Measurements from ENCODE around the gene ZSWIM8. TPM values are rescaled to one million over a fixed set of nuclear protein-coding genes. Genes with fewer than 3 reads are reported as not detected.
"Not testable (repeated sequence)": the region's sequence is repeated elsewhere in the genome, so short reads cannot be mapped to it uniquely, and the experiment has no call there.

The ZSWIM8 gene
- total and polyA plus RNA-seq, 8 donors = 43.4 to 325 (median 79.6) TPM

DNA sequence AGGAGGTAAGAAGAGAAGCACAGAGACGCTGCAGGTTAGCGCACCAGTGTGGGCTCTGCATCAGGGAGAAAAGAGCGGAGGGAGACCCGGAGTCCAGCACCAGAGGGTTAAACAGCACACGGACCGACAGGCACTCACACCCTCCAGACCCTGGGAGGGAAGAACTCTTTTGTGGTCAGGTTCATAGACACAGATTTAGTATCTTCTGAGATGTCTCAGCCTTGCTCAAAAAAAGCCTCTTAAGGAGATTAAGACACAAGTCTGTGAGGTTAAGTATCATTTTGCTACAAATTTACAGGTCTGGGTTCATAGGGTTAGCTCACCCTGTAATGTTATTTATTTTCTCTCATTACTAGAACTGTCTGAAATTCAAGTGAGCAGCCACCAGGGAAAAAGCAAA, 42.8 kb downstream of the ZSWIM8 start:
- no peak overlapping the region for H3K4me3 ChIP-seq
- H3K4me1 ChIP-seq = no peaks in the 10 kb centered on the region
- 89 to 96% (median 94%) methylated on average over 6 of the region's 6 CpGs for WGBS, 5 donors
- TF ChIP-seq, protein P1, sequence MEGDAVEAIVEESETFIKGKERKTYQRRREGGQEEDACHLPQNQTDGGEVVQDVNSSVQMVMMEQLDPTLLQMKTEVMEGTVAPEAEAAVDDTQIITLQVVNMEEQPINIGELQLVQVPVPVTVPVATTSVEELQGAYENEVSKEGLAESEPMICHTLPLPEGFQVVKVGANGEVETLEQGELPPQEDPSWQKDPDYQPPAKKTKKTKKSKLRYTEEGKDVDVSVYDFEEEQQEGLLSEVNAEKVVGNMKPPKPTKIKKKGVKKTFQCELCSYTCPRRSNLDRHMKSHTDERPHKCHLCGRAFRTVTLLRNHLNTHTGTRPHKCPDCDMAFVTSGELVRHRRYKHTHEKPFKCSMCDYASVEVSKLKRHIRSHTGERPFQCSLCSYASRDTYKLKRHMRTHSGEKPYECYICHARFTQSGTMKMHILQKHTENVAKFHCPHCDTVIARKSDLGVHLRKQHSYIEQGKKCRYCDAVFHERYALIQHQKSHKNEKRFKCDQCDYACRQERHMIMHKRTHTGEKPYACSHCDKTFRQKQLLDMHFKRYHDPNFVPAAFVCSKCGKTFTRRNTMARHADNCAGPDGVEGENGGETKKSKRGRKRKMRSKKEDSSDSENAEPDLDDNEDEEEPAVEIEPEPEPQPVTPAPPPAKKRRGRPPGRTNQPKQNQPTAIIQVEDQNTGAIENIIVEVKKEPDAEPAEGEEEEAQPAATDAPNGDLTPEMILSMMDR (IDR thresholded peaks at IDR 0.05) = no peak
- TF ChIP-seq POLR2AphosphoS5 (IDR thresholded peaks at IDR 0.05) = no peak
- no peak for TF ChIP-seq POLR2A (IDR thresholded peaks at IDR 0.05)
- TF ChIP-seq EP300 (IDR thresholded peaks at IDR 0.05) = no peak
- H3K36me3 ChIP-seq = peaks cover 29 to 82% (median 64%) of the 10 kb centered on the region in 4 donors
- no peaks in the 10 kb centered on the region for H3K9me3 ChIP-seq
- no peak for DNase-seq
- H3K27ac ChIP-seq = no peak overlapping the region
- H3K27me3 ChIP-seq = no peaks in the 10 kb centered on the region
- intact Hi-C loops (cut with DNase I; ENCODE audit: low total_unique reads) = no loop called here

DNA sequence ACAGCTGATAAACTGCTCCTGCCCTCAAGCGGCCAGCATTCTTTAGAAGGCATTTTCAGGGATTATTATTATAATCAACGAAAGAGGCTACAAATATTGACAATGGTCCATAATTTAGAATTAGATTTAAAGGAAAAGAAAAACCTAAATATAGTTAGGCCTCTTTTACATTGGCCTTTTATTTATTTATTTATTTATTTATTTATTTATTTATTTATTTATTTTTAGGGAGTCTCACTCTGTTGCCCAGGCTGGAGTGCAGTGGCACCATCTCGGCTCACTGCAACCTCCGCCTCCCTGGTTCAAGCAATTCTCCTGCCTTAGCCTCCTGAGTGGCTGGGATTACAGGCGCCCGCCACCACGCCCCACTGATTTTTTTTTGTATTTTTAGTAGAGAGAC, 43.7 kb downstream of the ZSWIM8 start:
- H3K9me3 ChIP-seq; DNase-seq; H3K4me3 ChIP-seq; H3K4me1 ChIP-seq; H3K27me3 ChIP-seq; H3K27ac ChIP-seq; intact Hi-C loops (cut with DNase I; ENCODE audit: low total_unique reads): not testable (repeated sequence)
- H3K36me3 ChIP-seq = peaks cover 21 to 73% (median 54%) of the 10 kb centered on the region in 4 donors
- WGBS, 5 donors = 89 to 96% (median 94%) methylated on average over 7 of the region's 7 CpGs

DNA sequence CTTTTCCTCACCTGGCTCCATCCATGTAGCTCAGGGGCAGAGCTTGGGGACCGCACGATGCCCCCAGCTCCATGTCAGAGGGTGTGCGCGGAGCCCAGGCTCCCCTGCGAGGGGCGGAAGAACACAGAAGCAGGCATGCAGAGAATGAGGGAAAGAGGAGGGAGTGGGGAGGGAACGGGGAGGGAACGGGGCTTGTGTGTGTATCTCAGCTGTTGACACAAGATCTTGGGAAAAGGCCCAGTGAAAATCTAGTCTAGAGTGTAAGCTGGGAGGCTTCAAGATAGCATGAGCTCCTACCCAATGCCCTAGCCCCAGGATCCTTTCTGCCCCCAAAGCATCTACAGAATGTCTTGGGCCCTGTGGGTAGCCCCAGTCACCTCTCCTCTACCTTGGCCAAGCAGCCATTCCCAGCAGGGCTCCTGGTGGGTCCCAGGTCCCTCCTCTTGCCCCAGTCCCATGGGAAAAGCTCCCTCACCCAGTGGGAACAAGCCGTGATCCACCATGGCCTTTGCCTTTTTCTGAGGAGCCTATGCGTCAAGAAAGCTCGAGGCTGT, 51.1 kb downstream of the ZSWIM8 start:
- Histone ChIP-seq H3K9me3 (no peaks in the 10 kb centered on the region), H3K4me1 (peaks cover 0 to 26% (median 4%) of the 10 kb centered on the region in 4 donors), H3K27me3 (no peaks in the 10 kb centered on the region), H3K36me3 (peaks cover 31 to 82% (median 69%) of the 10 kb centered on the region in 4 donors), H3K27ac (peak overlapping the region in 3 of 5 donors; percentile 26 to 58 (median 49)), H3K4me3 (no peak overlapping the region)
- 48 to 77% (median 59%) methylated on average over 11 of the region's 11 CpGs for WGBS, 5 donors
- no peak for TF ChIP-seq POLR2AphosphoS5 (IDR thresholded peaks at IDR 0.05)
- TF ChIP-seq, protein P1 (IDR thresholded peaks at IDR 0.05) = no peak
- TF ChIP-seq EP300 (IDR thresholded peaks at IDR 0.05) = no peak
- TF ChIP-seq POLR2A (IDR thresholded peaks at IDR 0.05) = no peak
- DNase-seq = no peak
- intact Hi-C loops (cut with DNase I; ENCODE audit: low total_unique reads) = no loop called here

DNA sequence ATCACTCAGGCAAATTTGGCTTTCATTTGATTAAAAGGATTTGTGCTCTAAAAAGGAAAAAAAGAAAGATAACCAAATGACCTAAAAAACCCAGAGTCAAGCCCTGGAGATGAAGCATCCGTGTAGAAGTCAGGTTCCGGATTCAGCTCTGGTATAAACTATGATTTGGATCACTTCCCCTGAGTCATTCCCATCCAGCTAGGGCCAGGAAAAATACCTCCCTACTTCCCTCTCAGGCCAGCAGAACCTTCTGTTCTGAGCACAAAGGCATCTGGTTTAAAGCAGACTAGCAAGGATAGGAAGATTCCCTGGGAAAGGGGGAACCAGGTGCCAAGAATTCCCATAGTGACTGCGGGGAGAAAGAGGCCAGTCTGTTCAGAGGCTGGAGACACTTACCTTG, 51.7 kb downstream of the ZSWIM8 start:
- peaks cover 0 to 26% (median 4%) of the 10 kb centered on the region in 4 donors for H3K4me1 ChIP-seq
- WGBS, 5 donors = 73 to 85% (median 79%) methylated on average over 3 of the region's 3 CpGs
- no peak overlapping the region for H3K4me3 ChIP-seq
- no peaks in the 10 kb centered on the region for H3K27me3 ChIP-seq
- H3K27ac ChIP-seq = peak overlapping the region in 3 of 5 donors; percentile 26 to 58 (median 49)
- TF ChIP-seq POLR2A (IDR thresholded peaks at IDR 0.05) = no peak
- no peak for TF ChIP-seq EP300 (IDR thresholded peaks at IDR 0.05)
- TF ChIP-seq, protein P1 (IDR thresholded peaks at IDR 0.05) = no peak
- no peak for TF ChIP-seq POLR2AphosphoS5 (IDR thresholded peaks at IDR 0.05)
- DNase-seq = no peak
- H3K9me3 ChIP-seq = no peaks in the 10 kb centered on the region
- peaks cover 37 to 82% (median 73%) of the 10 kb centered on the region in 4 donors for H3K36me3 ChIP-seq
- intact Hi-C loops (cut with DNase I; ENCODE audit: low total_unique reads) = no loop called here

DNA sequence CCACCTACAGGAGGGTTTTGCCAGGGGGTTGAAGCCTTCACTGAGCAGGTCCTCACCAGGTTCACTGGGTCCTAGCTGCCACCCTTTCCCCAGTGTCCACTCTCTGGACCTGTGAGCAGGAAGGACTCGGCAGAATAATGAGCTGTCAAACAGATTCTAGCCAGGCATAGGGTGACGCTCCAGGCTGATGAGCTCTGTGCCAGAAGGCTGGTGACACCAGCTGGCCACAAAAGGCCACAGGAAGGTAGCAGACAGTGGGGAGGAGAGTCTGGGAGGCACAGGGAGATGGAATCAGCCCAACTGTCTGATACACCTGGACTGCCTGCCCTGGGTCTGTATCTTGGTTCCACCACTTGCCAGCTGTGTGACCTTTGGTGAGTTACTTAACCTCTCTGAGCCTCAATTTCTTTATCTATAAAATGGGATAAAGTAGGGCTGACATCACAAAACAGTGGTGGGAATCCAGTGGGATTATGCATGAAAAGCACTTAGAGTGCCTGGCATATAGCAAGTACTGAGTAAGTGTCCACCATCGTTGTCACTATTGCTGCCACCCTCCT, 52.7 kb downstream of the ZSWIM8 start:
- no peak for DNase-seq
- H3K4me3 ChIP-seq = no peak overlapping the region
- WGBS, 5 donors = 77 to 94% (median 89%) methylated on average over 3 of the region's 3 CpGs
- intact Hi-C loops (cut with DNase I; ENCODE audit: low total_unique reads) = no loop called here
- H3K27me3 ChIP-seq = no peaks in the 10 kb centered on the region
- peak overlapping the region in 2 of 5 donors; percentile 15 to 58 for H3K27ac ChIP-seq
- peaks cover 47 to 88% (median 83%) of the 10 kb centered on the region in 4 donors for H3K36me3 ChIP-seq
- no peak for TF ChIP-seq EP300 (IDR thresholded peaks at IDR 0.05)
- peaks cover 0 to 26% (median 5%) of the 10 kb centered on the region in 4 donors for H3K4me1 ChIP-seq
- no peaks in the 10 kb centered on the region for H3K9me3 ChIP-seq

Measured in stomach (tissue), 9 donors.